CD4-positive, alpha-beta T cell (primary cell): ENCODE measurements around the gene ADGRG6. TPM values are rescaled to one million over a fixed set of nuclear protein-coding genes. Genes with fewer than 3 reads are reported as not detected.
A peak's percentile ranks its signal among the peaks of the same experiment; 100 is the strongest.

Experiments
- ATAC-seq: fragments of 200-7000 bp; cut with Tn5 transposase; one replicate; pipeline ENCODE4 v1.10.0; 2022; ENCODE audit warnings: mild to moderate bottlenecking; ENCODE audit not compliant: poor library complexity
- CTCF ChIA-PET: fragments of 350-600 bp; sonication (Branson Sonifier 250); formaldehyde crosslinking; loops from one replicate; lab custom pipeline; 2021; ENCODE audit warnings: antibody characterized with exemption, inconsistent platforms; lab: Charles Lee
- POLR2A ChIA-PET: fragments of 350-600 bp; sonication (Branson Sonifier 250); formaldehyde crosslinking; loops from one replicate; lab custom pipeline; 2021; ENCODE audit warnings: antibody characterized with exemption, inconsistent platforms; lab: Charles Lee
- DNase-seq, 14 experiments: peaks; one replicate each; pipeline ENCODE4 v3.0.0-alpha.2; 2013 to 2020; ENCODE audit warnings: mixed read lengths in 2 of 14
- H3K27ac ChIP-seq, 2 donors: one replicate each; pipeline versions ENCODE4 v1.5.1 to v1.7.0; 2013; ENCODE audit warnings: low read length in 2 of 2, low read depth in 1 of 2, mild to moderate bottlenecking in 1 of 2
- H3K27me3 ChIP-seq, 2 experiments: 1 replicate in 1 of 2; 2 replicates in 1 of 2; pipeline versions ENCODE4 v1.6.1 to v1.7.0; 2013; ENCODE audit warnings: low read length in 2 of 2, control low read depth in 1 of 2, mild to moderate bottlenecking in 1 of 2, moderate library complexity in 1 of 2; ENCODE audit not compliant: insufficient read depth in 2 of 2, control insufficient read depth in 1 of 2
- H3K36me3 ChIP-seq: one replicate; pipeline ENCODE4 v1.6.1; 2013; ENCODE audit warnings: low read length, control low read depth; ENCODE audit not compliant: insufficient read depth
- H3K4me1 ChIP-seq: one replicate; pipeline ENCODE4 v1.6.1; 2013; ENCODE audit warnings: low read length, control low read depth; ENCODE audit not compliant: insufficient read depth
- H3K4me3 ChIP-seq: one replicate; pipeline ENCODE4 v1.5.1; 2013; ENCODE audit warnings: mild to moderate bottlenecking, low read length, moderate library complexity
- H3K9me3 ChIP-seq, 2 experiments: 1 replicate in 1 of 2; 2 replicates in 1 of 2; pipeline versions ENCODE4 v1.6.1 to v1.7.0; 2013; ENCODE audit warnings: low read length in 2 of 2, mild to moderate bottlenecking in 2 of 2, control low read depth in 1 of 2, moderate library complexity in 1 of 2; ENCODE audit not compliant: control insufficient read depth in 1 of 2, insufficient read depth in 1 of 2
- H3K27ac Mint-ChIP-seq: one replicate; pipeline ENCODE4 v1.8.0; 2020; ENCODE audit warnings: mixed read lengths
- H3K27me3 Mint-ChIP-seq: one replicate; pipeline ENCODE4 v1.8.0; 2021; ENCODE audit warnings: mixed read lengths
- H3K36me3 Mint-ChIP-seq: one replicate; pipeline ENCODE4 v1.8.0; 2021; ENCODE audit warnings: low read depth, mixed read lengths
- H3K4me1 Mint-ChIP-seq: one replicate; pipeline ENCODE4 v1.8.0; 2021; ENCODE audit warnings: low read depth, mixed read lengths
- H3K4me3 Mint-ChIP-seq: one replicate; pipeline ENCODE4 v1.8.0; 2020; ENCODE audit warnings: mild to moderate bottlenecking, mixed read lengths
- H3K9me3 Mint-ChIP-seq: one replicate; pipeline ENCODE4 v1.8.0; 2020; ENCODE audit warnings: mixed read lengths
- intact Hi-C, 2 experiments: fragments of 100-400 bp; cut with DNase I in 1 of 2; cut with micrococcal nuclease in 1 of 2; formaldehyde crosslinking; loops; one replicate each; pipeline versions ENCODE4 v1.15.1 to v1.9.0; 2023 to 2025; cut with DNase I, micrococcal nuclease
- total RNA-seq, 174 experiments: library from RNA in 2 of 174; stranded (reverse) in 2 of 174; gene quantifications; one replicate each; pipeline ENCODE4 v1.2.3 and lab custom pipeline; 2021 to 2026
- TF ChIP-seq, protein P1 (sequence below): fragments of 200-600 bp; IDR thresholded peaks from one replicate; pipeline ENCODE4 v1.8.0; 2022; ENCODE audit warnings: antibody characterized with exemption, mild to moderate bottlenecking

The ADGRG6 gene
- total RNA-seq, 2 experiments from 2014 or later: 0.31 to 0.63 TPM

DNA sequence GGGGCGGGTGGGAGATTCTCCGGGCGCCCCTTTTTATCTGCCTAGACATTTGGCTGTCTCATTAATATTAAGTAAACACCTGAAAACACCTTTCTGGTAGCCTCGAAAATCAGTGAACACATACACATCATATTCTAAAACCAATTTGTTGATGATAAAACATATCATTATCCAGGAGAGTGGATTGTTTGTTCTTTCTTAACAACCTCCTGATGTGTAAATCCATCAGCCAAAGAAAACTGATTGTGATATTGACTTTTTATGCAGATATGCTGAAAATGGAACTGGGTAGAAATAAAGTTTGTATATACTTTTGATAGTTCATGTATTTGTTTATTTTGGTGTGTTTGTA lies 75.7 kb downstream of the ADGRG6 start:
- peaks cover 3% of the 10 kb centered on the region for H3K27me3 Mint-ChIP-seq
- no peak overlapping the region for H3K27ac Mint-ChIP-seq
- H3K36me3 Mint-ChIP-seq: no peaks in the 10 kb centered on the region
- H3K4me1 ChIP-seq: no peaks in the 10 kb centered on the region
- no peak for DNase-seq
- CTCF ChIA-PET: no interaction called here
- no peaks in the 10 kb centered on the region for H3K36me3 ChIP-seq
- no peaks in the 10 kb centered on the region for H3K27me3 ChIP-seq
- ATAC-seq: no peak
- intact Hi-C loops: loop anchor here in 1 of 2 experiments (10.0 kb wide), 1 partner anchor 1123 kb away; no protein-coding TSS in a partner anchor
- H3K4me3 ChIP-seq: no peak overlapping the region
- H3K4me1 Mint-ChIP-seq: no peaks in the 10 kb centered on the region
- H3K27ac ChIP-seq: no peak overlapping the region
- no peak overlapping the region for H3K4me3 Mint-ChIP-seq
- no peaks in the 10 kb centered on the region for H3K9me3 ChIP-seq
- POLR2A ChIA-PET: interaction anchor here (0.9 kb wide), 1 partner anchor 11 kb away, joined by 3 read pairs; no protein-coding TSS in a partner anchor
- no peaks in the 10 kb centered on the region for H3K9me3 Mint-ChIP-seq
- TF ChIP-seq, protein P1, sequence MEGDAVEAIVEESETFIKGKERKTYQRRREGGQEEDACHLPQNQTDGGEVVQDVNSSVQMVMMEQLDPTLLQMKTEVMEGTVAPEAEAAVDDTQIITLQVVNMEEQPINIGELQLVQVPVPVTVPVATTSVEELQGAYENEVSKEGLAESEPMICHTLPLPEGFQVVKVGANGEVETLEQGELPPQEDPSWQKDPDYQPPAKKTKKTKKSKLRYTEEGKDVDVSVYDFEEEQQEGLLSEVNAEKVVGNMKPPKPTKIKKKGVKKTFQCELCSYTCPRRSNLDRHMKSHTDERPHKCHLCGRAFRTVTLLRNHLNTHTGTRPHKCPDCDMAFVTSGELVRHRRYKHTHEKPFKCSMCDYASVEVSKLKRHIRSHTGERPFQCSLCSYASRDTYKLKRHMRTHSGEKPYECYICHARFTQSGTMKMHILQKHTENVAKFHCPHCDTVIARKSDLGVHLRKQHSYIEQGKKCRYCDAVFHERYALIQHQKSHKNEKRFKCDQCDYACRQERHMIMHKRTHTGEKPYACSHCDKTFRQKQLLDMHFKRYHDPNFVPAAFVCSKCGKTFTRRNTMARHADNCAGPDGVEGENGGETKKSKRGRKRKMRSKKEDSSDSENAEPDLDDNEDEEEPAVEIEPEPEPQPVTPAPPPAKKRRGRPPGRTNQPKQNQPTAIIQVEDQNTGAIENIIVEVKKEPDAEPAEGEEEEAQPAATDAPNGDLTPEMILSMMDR: no peak

- H3K36me3 Mint-ChIP-seq: no peaks in the 10 kb centered on the region
- H3K4me3 Mint-ChIP-seq: no peak overlapping the region
- intact Hi-C loops: loop anchor here in 1 of 2 experiments (10.0 kb wide), 1 partner anchor 1124 kb away; no protein-coding TSS in a partner anchor
- Histone ChIP-seq H3K4me3 (no peak overlapping the region), H3K36me3 (no peaks in the 10 kb centered on the region), H3K27ac (no peak overlapping the region), H3K4me1 (no peaks in the 10 kb centered on the region), H3K27me3 (no peaks in the 10 kb centered on the region), H3K9me3 (no peaks in the 10 kb centered on the region)
- no peak for ATAC-seq
- no peaks in the 10 kb centered on the region for H3K9me3 Mint-ChIP-seq
- ChIA-PET CTCF (interaction anchor here (1.2 kb wide), 1 partner anchor 9 kb away, joined by 5 read pairs; no protein-coding TSS in a partner anchor), POLR2A (no interaction called here)
- DNase-seq: no peak
- H3K4me1 Mint-ChIP-seq: no peaks in the 10 kb centered on the region
- H3K27ac Mint-ChIP-seq: no peak overlapping the region
- TF ChIP-seq, protein P1: no peak
- peaks cover 3% of the 10 kb centered on the region for H3K27me3 Mint-ChIP-seq
Observed at GRCh38 chr6:142378138-142378875, 76.5 kb downstream of the ADGRG6 start.

DNA sequence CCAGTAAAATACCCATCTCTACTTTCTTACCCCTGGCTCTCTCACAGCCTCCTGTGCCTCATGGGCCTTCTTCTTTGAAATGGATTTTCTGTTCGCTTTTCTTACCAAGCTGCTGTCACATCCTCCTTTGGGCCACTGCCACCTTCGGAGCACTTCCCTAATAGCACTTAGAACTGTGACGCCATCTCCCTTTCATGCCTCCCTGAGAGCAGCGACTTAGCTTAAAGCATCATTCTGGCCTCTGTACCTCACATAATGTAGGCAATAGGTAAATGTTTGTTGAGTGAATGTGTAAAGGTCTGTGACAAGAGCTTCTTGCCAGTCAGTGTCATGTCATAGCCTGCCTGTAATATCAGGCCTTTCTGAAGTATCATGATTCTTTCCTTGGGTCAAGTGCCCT lies 78.8 kb downstream of the ADGRG6 start:
- intact Hi-C loops: loop anchor here in 1 of 2 experiments (10.0 kb wide), 1 partner anchor 156 kb away; no protein-coding TSS in a partner anchor
- DNase-seq: peak in 2 of 14 experiments; percentile 18 to 20
- H3K36me3 ChIP-seq: no peaks in the 10 kb centered on the region
- Mint-ChIP-seq H3K27me3 (no peaks in the 10 kb centered on the region), H3K4me1 (no peaks in the 10 kb centered on the region), H3K27ac (no peak overlapping the region), H3K4me3 (no peak overlapping the region), H3K9me3 (no peaks in the 10 kb centered on the region), H3K36me3 (no peaks in the 10 kb centered on the region)
- POLR2A ChIA-PET: no interaction called here
- H3K4me3 ChIP-seq: no peak overlapping the region
- CTCF ChIA-PET: interaction anchor here (0.8 kb wide), 1 partner anchor 173 kb away, joined by 3 read pairs; no protein-coding TSS in a partner anchor
- no peaks in the 10 kb centered on the region for H3K9me3 ChIP-seq
- no peaks in the 10 kb centered on the region for H3K27me3 ChIP-seq
- TF ChIP-seq, protein P1: no peak
- no peak for ATAC-seq
- no peaks in the 10 kb centered on the region for H3K4me1 ChIP-seq
- H3K27ac ChIP-seq: no peak overlapping the region
